ENCODE results near the gene TAOK2. TPM values are rescaled to one million over a fixed set of nuclear protein-coding genes. Genes with fewer than 3 reads are reported as not detected.

TAOK2 gene
- polyA plus RNA-seq, 3 donors, result 1.1 to 19.2 (median 2.3) TPM

DNA sequence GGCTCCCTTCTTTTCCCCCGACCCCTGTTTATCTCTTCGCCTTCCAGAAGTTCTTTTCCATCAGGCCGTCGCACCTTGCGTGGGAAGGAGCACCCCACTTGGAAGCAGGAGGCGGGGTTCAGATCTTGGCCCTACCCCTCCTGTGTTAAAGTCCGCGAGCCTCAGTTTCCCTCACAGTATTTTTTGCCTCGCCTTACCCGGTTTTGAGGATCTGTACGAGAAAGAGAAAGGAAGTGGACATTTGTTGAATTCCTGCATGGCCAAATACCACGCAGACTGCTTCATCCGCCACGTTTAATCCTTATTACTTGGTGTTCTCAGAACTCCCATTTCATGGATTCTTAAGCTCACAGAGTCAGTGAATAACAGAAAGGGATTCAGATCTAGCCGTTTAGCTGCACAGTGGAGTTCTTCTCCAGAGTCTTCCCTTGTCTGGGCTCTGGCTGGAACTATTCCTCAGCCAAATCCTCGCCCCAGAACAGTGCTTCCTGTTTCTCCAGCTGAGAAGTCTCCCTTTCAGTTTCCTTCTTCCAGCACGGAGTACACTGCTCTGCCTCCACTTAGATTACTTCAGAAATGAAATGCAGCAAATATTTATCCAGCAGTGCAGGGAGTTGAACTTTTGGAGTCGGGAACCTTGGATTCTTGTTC, 11.2 kb upstream of the TAOK2 start:
- DNase-seq, result peak; percentile 43 to 60 (median 60)
- no peaks in the 10 kb centered on the region for H3K9me3 Mint-ChIP-seq
- H3K36me3 Mint-ChIP-seq, result peaks cover 13 to 24% of the 10 kb centered on the region in 2 donors
- Histone ChIP-seq H3K27ac (ENCODE audit: low read depth in 1 of 2, low read length in 2 of 2) (peak overlapping the region; percentile 85 to 92), H3K27me3 (ENCODE audit: control insufficient read depth in 2 of 2, insufficient read depth in 2 of 2, low read length in 2 of 2) (no peaks in the 10 kb centered on the region), H3K9me3 (replicated peaks in 1 of 2; ENCODE audit: control insufficient read depth in 1 of 2, insufficient read depth in 1 of 2, low read length in 2 of 2) (no peaks in the 10 kb centered on the region), H3K4me1 (ENCODE audit: control insufficient read depth in 1 of 2, insufficient read depth in 2 of 2, low read length in 2 of 2) (peaks cover 15 to 18% of the 10 kb centered on the region in 2 donors), H3K4me3 (replicated peaks in 1 of 3; ENCODE audit: low read depth in 2 of 3, low read length in 3 of 3) (peak overlapping the region; percentile 87 to 93 (median 91)), H3K36me3 (replicated peaks in 1 of 2; ENCODE audit: control insufficient read depth in 1 of 2, insufficient read depth in 2 of 2, low read length in 2 of 2) (peaks cover 7 to 13% of the 10 kb centered on the region in 2 donors), H4K20me1 (ENCODE audit: insufficient read depth, low read length) (no peaks in the 10 kb centered on the region), H3K9ac (ENCODE audit: insufficient read depth, low read length, poor library complexity, severe bottlenecking) (peak overlapping the region; percentile 80), H2AFZ (ENCODE audit: insufficient read depth, low read depth, low read length, poor library complexity, severe bottlenecking) (peak overlapping the region; percentile 92), H3K4me2 (replicated peaks; ENCODE audit: extremely low read depth, low read length, poor library complexity, severe bottlenecking) (peak overlapping the region; percentile 98), H3K79me2 (ENCODE audit: insufficient read depth, low read length) (peaks cover 8% of the 10 kb centered on the region)
- H3K4me3 Mint-ChIP-seq, result peak overlapping the region; percentile 95 to 96
- intact Hi-C loops (cut with micrococcal nuclease), result loop anchor here (5.0 kb wide), 1 partner anchor 35 kb away; the partner anchor contains the start of gene KCTD13 (in 2 of the 2)
- peak overlapping the region; percentile 88 to 98 (median 96) for H3K27ac Mint-ChIP-seq
- H3K4me1 Mint-ChIP-seq, result peaks cover 18% of the 10 kb centered on the region
- peaks cover 2 to 8% (median 2%) of the 10 kb centered on the region in 3 donors for H3K27me3 Mint-ChIP-seq (ENCODE audit: low read depth in 3 of 3)
- TF ChIP-seq, protein P1, sequence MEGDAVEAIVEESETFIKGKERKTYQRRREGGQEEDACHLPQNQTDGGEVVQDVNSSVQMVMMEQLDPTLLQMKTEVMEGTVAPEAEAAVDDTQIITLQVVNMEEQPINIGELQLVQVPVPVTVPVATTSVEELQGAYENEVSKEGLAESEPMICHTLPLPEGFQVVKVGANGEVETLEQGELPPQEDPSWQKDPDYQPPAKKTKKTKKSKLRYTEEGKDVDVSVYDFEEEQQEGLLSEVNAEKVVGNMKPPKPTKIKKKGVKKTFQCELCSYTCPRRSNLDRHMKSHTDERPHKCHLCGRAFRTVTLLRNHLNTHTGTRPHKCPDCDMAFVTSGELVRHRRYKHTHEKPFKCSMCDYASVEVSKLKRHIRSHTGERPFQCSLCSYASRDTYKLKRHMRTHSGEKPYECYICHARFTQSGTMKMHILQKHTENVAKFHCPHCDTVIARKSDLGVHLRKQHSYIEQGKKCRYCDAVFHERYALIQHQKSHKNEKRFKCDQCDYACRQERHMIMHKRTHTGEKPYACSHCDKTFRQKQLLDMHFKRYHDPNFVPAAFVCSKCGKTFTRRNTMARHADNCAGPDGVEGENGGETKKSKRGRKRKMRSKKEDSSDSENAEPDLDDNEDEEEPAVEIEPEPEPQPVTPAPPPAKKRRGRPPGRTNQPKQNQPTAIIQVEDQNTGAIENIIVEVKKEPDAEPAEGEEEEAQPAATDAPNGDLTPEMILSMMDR (IDR thresholded peaks at IDR 0.05), result no peak
- WGBS (ENCODE audit: insufficient coverage), result 0% methylated on average over 8 of the region's 18 CpGs

DNA sequence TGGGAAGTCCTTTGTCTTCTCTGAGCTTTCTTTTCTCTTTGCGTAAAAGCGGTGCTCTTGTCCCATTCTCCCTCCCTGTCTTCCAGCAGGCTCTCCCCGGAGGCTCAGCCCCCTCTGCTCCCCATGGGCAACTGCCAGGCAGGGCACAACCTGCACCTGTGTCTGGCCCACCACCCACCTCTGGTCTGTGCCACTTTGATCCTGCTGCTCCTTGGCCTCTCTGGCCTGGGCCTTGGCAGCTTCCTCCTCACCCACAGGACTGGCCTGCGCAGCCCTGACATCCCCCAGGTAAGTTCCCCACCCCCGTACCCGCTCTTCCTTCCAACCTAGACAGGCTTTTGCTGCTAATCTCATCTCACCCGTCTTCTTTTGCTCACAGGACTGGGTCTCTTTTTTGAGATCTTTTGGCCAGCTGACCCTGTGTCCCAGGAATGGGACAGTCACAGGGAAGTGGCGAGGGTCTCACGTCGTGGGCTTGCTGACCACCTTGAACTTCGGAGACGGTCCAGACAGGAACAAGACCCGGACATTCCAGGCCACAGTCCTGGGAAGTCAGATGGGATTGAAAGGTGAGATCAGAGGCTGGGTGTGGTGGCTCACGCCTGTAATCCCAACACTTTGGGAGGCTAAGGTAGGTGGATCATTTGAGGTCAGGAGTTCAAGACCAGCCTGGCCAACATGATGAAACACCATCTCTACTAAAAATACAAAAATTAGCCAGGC, 10.5 kb upstream of the TAOK2 start:
- H3K9me3 Mint-ChIP-seq, result no peaks in the 10 kb centered on the region
- 90% methylated on average over 13 of the region's 14 CpGs for WGBS (ENCODE audit: insufficient coverage)
- Histone ChIP-seq H3K79me2 (ENCODE audit: insufficient read depth, low read length) (peaks cover 8% of the 10 kb centered on the region), H3K4me2 (replicated peaks; ENCODE audit: extremely low read depth, low read length, poor library complexity, severe bottlenecking) (peak overlapping the region; percentile 98), H3K27ac (ENCODE audit: low read depth in 1 of 2, low read length in 2 of 2) (peak overlapping the region; percentile 85 to 92), H3K4me3 (replicated peaks in 1 of 3; ENCODE audit: low read depth in 2 of 3, low read length in 3 of 3) (peak overlapping the region; percentile 87 to 93 (median 91)), H4K20me1 (ENCODE audit: insufficient read depth, low read length) (peaks cover under 1% of the 10 kb centered on the region), H3K9ac (ENCODE audit: insufficient read depth, low read length, poor library complexity, severe bottlenecking) (peak overlapping the region; percentile 80), H3K27me3 (ENCODE audit: control insufficient read depth in 2 of 2, insufficient read depth in 2 of 2, low read length in 2 of 2) (no peaks in the 10 kb centered on the region), H3K9me3 (replicated peaks in 1 of 2; ENCODE audit: control insufficient read depth in 1 of 2, insufficient read depth in 1 of 2, low read length in 2 of 2) (no peaks in the 10 kb centered on the region), H3K4me1 (ENCODE audit: control insufficient read depth in 1 of 2, insufficient read depth in 2 of 2, low read length in 2 of 2) (peaks cover 15 to 18% of the 10 kb centered on the region in 2 donors), H2AFZ (ENCODE audit: insufficient read depth, low read depth, low read length, poor library complexity, severe bottlenecking) (peak overlapping the region; percentile 92), H3K36me3 (replicated peaks in 1 of 2; ENCODE audit: control insufficient read depth in 1 of 2, insufficient read depth in 2 of 2, low read length in 2 of 2) (peaks cover 12 to 18% of the 10 kb centered on the region in 2 donors)
- intact Hi-C loops (cut with micrococcal nuclease), result loop anchor here (5.0 kb wide), 1 partner anchor 36 kb away; the partner anchor contains the start of gene KCTD13 (in 2 of the 2)
- H3K27me3 Mint-ChIP-seq (ENCODE audit: low read depth in 3 of 3), result peaks cover 2 to 3% (median 2%) of the 10 kb centered on the region in 3 donors
- no peak for DNase-seq
- TF ChIP-seq, protein P1 (IDR thresholded peaks at IDR 0.05), result no peak
- peaks cover 18% of the 10 kb centered on the region for H3K4me1 Mint-ChIP-seq
- peak overlapping the region; percentile 88 to 98 (median 96) for H3K27ac Mint-ChIP-seq
- peak overlapping the region; percentile 95 to 96 for H3K4me3 Mint-ChIP-seq
- peaks cover 18 to 30% of the 10 kb centered on the region in 2 donors for H3K36me3 Mint-ChIP-seq
